ENCODE data around the gene SIAH2.

SIAH2 gene

GRCh38 chr3:150747886-150748683 lies 14.9 kb downstream of the SIAH2 start:
- no peak for DNase-seq (ENCODE audit: low read depth in 3 of 3)

DNA sequence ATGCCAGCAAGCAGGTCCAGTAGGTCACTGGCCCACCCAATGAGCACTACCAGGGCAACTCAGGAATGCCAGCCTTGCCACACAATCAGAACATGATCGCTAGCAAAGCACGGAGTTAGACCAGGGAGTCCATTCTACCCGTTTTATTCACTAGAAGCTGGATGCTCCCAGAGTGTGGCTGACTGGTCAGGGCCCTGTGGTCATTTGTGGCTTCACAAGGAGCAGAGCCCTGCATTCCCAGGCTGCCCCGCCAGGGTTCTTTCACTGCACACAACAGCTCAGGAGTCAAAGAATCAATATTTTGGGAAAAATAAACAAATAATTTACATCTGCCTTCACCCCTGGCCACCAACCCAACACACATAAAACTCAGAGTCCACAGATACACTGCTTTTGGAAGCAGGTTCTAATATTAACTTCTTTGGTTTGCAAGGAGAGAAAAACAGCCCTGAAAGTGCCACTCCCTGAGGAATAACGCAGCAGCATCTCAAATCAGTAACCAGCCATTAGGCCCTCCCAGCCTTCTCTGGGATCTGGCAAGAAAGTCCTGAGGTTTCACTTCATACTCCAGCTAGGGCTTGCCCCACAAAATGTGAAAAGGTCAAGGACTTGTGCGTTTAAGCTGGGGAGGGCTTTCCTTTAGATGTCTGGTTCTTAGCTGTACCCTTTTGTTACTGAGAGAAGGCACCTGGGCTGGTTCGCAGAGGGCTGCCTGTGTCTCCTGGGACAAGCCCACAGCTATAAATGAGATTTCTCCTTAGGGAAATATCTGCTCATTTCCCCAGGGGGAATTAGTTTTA lies 16.0 kb downstream of the SIAH2 start:
- no peak for DNase-seq (ENCODE audit: low read depth in 3 of 3)

DNA sequence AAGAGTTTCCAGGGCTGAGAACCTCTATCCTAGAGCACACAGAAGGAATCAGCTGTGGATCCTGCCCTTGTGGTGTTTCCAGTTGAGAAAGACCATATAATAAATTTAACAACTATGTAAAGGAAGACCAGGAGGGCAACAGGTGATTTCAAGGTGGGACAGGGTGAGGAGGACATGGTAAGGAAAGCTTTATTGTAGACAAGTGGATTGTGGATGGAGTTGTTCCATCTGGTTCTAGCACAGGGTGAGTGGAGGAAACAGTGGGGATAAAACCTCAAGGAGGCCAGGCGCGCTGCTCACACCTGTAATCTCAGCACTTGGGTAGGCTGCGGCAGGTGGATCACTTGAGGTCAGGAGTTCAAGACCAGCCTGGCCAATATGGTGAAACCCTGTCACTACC lies 17.1 kb downstream of the SIAH2 start:
- no peak for DNase-seq (ENCODE audit: low read depth in 3 of 3)

- no peak for DNase-seq (ENCODE audit: low read depth in 3 of 3)
Measured at GRCh38 chr3:150744919-150745211, 18.1 kb downstream of the SIAH2 start.

- no peak for DNase-seq (ENCODE audit: low read depth in 3 of 3)
Measured at GRCh38 chr3:150744041-150744918, 18.7 kb downstream of the SIAH2 start.

DNA sequence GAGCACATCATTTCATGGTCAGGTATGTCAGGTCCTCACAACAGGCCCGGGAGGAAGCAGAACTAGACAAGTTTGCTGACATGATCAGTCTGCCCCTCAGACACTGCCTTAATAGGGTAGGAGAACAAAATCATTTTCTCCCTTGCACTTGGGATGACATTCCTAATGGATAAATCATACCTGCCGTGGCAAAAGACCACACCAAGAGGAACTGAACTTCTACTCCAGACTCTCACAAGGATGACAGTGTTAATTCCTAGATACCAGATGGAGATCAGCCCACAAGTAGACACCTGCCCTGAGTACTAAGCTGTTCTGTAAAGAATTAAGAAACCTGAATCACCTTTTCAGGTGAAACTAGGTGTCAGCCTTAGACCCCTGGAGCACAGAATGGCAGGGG lies 19.5 kb downstream of the SIAH2 start:
- DNase-seq (ENCODE audit: low read depth in 3 of 3): no peak

DNA sequence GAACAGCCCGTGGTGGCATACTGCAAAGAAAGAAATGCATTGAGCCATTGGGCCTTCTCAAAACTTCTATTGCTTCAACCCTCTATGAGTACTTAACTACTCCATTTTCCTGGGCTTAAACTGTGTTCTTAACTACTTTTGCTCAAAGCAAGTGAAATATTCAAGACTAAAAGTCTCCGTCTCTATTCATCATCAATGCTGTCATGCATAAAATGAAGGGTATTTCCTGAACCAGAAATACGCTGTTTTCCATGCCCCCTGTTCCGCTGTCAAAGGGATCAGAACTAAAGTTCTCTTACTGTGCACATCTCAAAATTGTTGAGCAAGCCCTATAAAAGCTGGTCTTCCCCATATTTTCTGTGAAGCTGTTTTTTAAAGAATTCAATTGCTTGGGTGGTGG lies 20.3 kb downstream of the SIAH2 start:
- no peak for DNase-seq (ENCODE audit: low read depth in 3 of 3)

GRCh38 chr3:150742141-150742523 lies 20.8 kb downstream of the SIAH2 start:
- DNase-seq (ENCODE audit: low read depth in 3 of 3): no peak

- no peak for DNase-seq (ENCODE audit: low read depth in 3 of 3)
Measured at GRCh38 chr3:150741497-150742140, 21.4 kb downstream of the SIAH2 start.

GRCh38 chr3:150740733-150741496 lies 22.1 kb downstream of the SIAH2 start:
- DNase-seq (ENCODE audit: low read depth in 3 of 3): no peak

- DNase-seq (ENCODE audit: low read depth in 3 of 3): no peak
Measured at GRCh38 chr3:150739877-150740645, 22.9 kb downstream of the SIAH2 start.

DNA sequence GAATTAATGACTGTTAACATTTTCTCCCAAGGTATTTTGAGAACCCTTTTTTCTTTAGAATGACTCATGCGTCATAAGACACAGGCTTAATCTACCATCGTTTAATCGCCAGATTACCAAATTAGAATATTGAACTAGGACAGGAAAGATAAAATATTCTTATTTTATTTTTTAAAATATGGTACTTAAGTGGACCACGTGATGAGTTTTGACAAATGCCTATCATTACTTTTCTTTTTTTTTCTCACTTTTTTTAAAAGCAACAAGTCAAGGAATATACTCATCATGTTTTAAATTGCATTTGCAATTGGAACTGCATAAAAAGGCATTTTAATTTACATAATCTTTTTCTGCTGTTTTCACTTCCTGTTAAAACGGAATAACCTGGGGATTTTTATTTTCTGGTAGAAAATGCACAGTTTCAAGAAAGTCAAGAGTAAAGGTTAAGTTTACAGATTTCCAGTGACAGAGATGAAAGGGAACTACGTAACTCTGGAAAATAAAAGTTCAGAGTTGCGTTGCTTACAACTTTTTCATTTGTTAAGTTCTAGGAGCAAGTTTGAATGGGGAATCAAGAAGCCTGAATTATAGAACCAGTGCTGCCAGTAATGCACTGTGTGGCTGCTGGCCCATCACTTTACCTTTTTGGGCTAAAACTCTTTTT lies 23.6 kb downstream of the SIAH2 start:
- DNase-seq (ENCODE audit: low read depth in 3 of 3): no peak

GRCh38 chr3:150738688-150739087 lies 24.3 kb downstream of the SIAH2 start:
- DNase-seq (ENCODE audit: low read depth in 3 of 3): no peak

DNA sequence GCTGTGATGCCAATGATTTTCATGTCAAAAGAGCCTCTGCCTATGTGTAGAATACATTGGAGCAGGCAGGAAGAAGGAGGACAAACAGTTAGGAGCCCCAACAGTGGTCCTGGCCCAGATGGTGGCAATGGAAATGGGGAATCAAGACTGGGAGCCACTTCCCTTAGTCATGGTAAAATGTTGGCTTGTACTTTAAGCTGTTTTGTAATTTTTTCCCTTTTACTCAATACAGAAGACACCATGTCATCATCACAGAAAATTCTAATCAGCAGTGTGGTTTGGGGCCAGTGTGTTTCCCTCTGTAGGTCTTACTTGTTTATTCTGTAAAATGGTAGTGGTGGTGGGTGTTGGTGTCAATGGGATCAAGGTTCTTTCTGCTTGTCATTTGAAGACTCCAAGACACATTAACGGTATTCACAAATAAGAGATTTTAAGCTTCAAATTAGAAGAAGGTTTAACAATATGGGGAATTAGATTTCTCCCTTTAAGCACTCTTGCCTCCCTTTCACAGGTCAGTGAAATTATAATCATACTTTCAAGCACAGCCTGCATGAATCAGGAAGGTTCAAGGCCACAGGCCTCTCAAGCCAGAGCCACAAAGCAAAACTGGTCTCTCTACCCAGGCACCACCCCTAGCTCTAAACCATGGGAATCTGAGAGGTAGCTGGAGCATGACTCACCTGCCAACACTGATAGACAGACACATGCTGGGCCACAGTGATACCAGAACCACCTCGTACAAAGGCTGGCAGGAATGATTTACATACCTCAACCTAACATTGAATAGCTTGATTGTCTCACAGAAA lies 24.9 kb downstream of the SIAH2 start:
- no peak for DNase-seq (ENCODE audit: low read depth in 3 of 3)

- DNase-seq (ENCODE audit: low read depth in 3 of 3): no peak
Measured at GRCh38 chr3:150736903-150737832, 25.8 kb downstream of the SIAH2 start.

GRCh38 chr3:150736316-150736719 lies 26.7 kb downstream of the SIAH2 start:
- DNase-seq (ENCODE audit: low read depth in 3 of 3): no peak

- no peak for DNase-seq (ENCODE audit: low read depth in 3 of 3)
Measured at GRCh38 chr3:150734795-150735119, 28.2 kb downstream of the SIAH2 start.

All from stimulated activated CD4-positive, alpha-beta T cell treated with anti-CD3 and anti-CD28 coated beads, TNF-alpha, amount 100 ng/mL, for 4 hours (primary cell).